HG03064 (cell line): ENCODE measurements around the gene PRIMA1.

Source experiments
- ATAC-seq: cut with Tn5 transposase; IDR thresholded peaks from one replicate; pipeline ENCODE4 v1.9.1; 2021; ENCODE audit warnings: low read depth; ENCODE audit not compliant: unreplicated experiment

PRIMA1 gene

DNA sequence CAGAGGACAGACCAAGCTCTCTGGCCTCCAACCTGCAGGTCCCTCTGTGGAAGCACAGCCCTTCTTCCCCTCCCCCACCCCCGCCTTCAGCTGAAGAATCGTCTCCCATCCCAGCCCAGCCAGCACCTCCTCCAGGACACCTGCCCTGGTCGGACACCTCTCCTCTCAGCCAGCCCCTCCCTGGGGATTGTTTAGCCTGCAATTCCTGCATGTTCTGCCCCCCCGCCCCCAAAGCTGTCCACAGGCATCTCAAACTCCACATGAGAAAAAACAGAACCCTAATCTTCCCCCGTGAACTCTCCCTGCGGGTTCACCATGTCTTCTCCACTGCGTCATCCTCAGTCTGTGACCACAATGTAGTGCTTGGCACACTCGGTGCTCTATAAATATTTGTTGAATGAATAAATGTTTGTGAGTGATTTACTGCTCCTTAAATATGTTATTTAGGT is 24.1 kb downstream of the PRIMA1 start:
- ATAC-seq = no peak

- no peak for ATAC-seq
Observed at GRCh38 chr14:93759719-93760307, 28.5 kb downstream of the PRIMA1 start.

DNA sequence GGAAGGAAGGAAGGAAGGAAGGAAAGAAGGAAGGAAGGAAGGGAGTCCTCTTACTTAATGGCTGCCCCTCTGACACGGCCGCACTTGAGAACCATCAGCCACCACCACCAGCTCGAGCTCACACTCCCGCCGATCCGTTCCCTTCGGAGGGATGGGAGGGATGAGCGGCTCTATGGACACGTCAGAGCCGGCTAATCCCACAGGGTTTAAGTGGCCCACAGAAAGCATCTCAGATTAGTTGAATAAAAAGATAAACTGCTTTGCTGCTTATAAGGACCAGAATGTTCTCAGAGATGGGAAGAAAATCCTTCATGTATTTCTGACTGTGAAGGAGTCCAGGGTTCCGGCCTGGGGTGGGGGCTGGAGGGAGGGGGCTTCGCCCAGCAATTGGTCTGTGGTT is 31.1 kb downstream of the PRIMA1 start:
- ATAC-seq = no peak

DNA sequence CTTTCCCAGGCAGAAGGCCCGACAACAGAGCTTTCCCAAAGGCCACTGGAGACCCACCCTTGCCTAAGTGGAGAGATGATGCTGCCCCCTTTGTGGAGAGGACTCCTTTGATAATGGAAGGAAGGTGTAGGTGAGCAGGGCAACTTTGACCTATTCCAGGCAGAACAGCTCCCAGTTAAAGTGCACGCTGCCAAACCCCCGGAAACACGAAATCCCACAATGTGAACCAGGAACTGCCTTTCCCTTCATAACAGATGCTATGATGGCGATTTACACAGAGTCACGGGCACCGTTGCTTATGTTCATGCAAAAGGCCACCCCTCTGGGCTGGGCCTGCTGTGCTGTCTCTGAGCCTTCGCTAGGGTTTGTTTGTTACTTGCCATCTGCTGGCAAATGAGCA is 34.6 kb downstream of the PRIMA1 start:
- no peak for ATAC-seq

- no peak for ATAC-seq
Observed at GRCh38 chr14:93752980-93753561, 35.2 kb downstream of the PRIMA1 start.

- ATAC-seq = no peak
Observed at GRCh38 chr14:93751946-93752655, 36.2 kb downstream of the PRIMA1 start.

DNA sequence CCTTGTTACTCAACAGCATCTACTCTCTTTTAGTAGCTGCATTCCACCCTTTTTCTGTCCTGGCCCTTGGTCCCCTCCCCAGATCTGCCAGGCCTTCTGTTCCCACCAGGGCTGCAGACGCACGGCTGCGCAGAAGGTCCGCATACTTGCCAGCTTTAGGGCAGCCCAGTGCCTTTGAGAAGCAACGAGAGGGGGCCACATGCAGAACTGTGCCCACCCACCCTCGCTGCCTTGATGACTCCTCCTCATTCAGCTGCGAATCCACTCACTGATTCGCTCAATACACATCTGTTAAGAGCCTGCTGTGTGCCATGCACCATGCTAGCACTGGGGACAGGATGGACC is 39.2 kb downstream of the PRIMA1 start:
- ATAC-seq = no peak

DNA sequence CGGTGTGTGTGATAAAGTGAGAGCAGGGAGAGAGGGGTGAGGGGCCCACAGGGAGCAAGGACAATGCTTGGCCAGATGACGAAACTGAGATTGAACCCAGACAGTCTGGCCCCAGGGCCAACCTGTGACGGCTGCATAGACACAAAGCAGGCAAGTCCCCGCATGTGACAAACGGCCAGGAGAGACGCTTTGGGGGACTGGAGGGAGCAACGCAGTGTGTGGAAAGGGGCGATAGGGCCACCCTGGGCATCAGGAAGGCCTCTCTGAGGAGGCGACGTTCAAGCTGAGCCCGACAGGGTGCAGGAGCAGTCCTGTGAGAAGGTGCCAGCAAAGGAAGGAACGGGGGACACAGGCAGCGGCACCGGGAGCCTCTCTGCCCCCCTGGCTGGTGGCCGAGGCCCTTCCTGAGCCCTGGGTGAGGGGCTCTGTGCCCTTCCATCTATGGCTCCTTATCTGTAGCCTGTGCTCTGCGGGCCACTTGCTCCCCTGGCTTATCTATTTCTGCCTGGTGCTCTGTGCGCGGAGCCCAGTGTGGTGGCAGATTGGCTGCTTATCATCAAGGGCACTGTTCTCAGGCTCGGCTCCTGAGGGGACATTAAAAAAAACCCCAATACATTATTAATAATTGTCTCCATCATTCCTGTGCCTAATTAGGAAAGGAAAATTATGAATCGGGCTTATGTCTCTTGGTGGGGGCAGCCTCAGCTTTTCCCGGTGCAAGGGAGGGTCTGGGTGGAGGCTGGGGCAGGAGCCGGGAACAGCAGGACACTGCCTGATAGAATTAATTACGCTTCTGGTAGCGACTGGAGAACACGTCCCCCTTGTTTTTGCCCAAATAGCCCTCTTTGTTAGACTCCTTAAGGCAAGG is 39.8 kb downstream of the PRIMA1 start:
- no peak for ATAC-seq

DNA sequence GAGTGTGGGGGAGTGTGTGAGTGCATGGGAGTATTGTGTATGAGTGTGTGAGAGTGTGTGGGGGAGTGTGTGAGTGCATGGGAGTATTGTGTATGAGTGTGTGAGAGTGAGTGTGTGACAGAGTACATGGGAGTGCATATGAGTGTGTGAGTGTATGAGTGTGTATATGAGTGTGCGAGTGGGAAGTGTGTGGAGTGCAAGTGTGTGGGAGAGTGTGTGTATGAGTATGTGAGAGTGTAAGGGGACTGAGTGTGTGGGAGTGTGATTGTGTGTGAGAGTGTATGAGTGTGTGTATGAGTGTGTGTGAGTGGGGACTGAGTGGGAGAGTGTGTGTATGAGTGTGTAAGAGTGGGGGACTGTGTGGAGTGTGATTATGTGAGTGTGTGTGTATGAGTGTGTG is 40.7 kb downstream of the PRIMA1 start:
- ATAC-seq = no peak

GRCh38 chr14:93747102-93747501 is 41.2 kb downstream of the PRIMA1 start:
- ATAC-seq = no peak

DNA sequence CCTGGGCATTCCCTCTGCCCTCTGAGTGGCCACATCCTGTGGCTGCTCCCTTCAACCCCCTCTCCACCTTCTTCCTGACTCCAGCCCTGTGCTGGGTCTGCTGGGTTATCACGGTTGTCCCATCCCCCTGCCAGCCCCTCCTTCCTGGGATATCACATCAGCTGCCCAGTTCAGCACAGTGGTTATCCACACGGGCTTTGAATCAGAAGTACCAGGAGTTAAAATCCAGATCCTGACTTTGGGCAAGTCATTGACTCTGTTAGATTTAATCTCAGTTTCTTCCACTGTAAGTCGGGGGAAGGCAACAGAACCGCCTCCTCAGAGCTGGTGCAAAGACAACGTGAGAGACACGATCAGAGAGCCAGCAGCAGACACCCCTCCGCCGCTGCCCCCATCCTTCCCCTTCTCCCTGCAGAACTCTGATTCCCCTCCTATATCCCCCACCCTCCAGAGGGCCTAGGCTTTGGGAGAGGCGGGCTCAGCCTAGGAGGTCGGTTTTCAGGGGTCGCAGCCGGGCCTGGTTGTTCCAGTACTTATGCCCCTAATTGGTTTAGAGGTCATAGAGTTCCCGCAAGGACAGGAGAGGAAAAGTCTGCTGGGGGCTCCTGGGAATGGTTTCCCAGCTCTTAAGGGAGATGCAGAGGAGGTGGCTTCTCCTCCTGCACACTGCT is 42.5 kb downstream of the PRIMA1 start:
- no peak for ATAC-seq

DNA sequence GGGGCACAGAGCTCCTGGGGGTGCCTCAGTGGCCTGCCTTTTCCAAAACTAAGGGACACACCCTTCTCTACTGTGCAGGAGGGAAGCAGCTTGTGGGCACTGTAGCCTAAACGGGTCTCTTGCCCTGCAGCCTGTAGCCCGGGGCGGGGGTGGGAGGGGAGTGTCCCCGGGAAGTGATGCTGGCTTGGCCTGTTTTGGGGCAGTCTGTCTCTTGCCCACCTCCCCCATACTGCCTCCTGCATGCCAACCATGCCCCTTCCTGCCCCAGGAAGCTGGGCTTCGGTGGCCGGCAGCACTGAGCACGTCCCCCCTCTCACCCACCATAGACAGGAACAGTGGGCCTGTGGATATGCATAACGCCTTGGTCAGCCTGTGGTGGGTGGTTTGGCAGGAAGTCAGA is 43.4 kb downstream of the PRIMA1 start:
- ATAC-seq = no peak

DNA sequence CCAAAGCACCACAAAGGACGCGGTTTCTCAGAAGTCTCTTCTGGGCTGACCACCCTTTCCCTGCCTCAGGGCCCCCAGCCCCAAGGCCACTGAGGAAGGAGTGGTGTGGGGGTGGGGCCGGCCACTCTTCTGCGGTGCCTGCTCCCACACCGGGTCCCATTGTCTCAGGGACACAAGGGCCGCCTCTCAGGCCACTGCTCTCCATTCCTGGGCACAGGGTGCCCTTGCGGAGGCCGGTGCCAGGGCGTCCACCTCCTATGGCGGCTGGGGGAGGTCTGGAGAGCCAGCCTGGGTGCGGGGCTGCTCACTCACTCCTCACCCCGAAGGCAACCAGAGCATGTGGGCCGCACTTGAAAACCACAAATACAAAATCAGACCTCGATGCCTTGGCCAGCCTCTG is 44.1 kb downstream of the PRIMA1 start:
- ATAC-seq = no peak

GRCh38 chr14:93743270-93744060 is 44.8 kb downstream of the PRIMA1 start:
- ATAC-seq = no peak

- ATAC-seq = no peak
Observed at GRCh38 chr14:93742761-93743160, 45.5 kb downstream of the PRIMA1 start.

DNA sequence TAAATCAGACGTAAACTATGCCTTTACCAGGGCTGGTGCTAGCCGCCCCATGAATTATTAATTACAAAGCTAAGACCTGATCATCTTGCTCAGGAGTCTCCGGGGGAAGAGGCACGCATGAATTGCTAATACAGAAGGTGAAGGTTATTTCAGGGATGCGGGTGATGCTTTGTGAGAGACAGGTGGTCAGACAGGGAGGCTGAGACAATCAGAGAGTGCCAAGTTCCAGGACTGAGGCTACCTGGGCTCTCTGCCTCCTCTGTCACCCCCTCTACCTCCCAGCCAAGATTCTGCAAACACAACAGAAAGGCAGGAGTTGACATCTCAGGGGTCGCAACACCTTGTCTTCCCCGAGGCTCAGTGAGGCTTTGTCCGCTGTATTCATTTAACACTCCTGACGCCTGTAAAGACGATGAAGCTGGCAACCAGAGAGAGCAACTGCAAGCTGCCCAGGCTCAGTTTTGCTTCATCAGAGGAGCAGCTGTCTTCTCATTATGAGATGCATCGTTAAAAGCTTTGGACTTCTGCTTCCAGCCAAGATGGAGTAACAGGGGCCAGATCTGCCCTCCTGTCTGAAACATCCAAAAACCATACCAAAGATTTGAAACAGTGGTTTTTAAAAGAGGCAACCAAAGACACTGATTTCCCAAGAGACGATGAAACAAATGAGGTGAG is 46.6 kb downstream of the PRIMA1 start:
- ATAC-seq = no peak

DNA sequence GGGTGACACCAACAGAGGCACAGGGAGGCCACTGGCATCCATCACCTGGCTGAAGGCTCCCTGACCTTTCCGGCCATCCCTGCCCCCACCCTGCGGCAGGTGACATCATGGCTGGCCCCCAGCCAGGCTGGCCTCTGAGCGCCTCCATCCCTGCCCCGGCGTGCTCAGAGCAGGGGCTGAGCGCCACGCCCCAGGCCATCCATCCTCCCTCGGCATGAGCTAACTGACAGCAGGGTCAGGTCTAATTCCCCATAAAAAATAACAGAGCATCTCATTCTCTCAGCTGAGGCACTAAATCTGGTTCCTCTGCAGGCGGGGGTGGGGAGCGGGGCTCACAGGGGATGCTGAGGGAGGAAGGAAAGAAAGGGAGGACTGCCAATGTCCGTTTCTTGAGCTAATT is 50.7 kb downstream of the PRIMA1 start:
- no peak for ATAC-seq

DNA sequence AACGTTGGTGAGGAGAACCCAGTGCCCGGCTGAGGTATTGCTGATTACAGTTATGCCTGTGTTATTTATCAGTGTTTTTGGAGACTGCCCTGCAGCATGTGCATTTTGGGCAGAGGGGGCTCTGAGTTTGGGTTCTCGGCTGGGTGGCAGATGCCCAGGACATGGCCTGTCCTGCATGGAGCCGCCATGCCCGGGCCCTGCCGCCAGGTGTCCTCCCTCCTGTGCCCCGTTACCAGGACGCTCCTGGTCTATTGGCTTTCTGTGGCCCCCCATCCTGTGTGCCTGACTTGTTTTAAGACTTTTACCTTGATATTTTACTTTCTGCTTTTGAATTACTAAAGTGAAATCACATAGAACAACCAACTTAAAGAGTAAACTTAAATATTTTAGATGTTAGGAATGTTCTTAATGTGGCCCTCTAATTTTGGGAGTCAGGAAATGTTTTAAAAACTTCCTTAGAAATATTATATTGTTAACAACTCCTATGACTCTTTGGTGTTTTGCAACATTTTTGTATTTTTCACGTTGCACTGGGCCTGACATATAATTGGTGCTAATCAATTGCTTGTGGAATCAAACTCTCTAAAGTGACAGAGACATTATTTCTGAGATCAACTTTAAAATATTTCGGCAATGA is 51.8 kb downstream of the PRIMA1 start:
- ATAC-seq = no peak

DNA sequence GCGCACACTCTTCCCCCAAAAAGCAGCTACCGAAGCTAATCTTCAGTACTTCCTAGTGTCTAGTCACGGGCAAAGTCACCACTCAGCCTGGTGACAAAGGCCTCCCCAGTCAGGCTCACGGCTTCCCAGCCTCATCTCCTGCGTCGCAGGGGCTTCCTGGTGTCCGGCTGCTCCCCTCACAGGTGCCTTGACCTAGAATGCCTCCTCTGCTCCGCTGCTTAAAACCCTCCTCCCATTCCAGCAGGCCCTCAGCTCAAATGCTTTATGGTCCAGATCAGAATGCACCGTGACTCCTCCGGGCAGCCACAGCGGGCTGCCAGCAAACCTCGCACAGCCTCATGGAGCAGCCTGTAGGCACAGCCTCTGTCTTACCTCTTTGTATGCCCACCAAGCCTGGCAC is 53.1 kb downstream of the PRIMA1 start:
- ATAC-seq = no peak
